Sigmoid colon (tissue), 7 donors: Measurements from ENCODE around the gene PDE4D. TPM values are rescaled to one million over a fixed set of nuclear protein-coding genes. Genes with fewer than 3 reads are reported as not detected.
A peak's percentile ranks its signal among the peaks of the same experiment; 100 is the strongest.

ENCODE experiments used
- DNase-seq: peaks from one replicate; pipeline ENCODE4 v3.0.0-alpha.2; 2019
- H3K27ac ChIP-seq, 4 donors: fragments of 200-600 bp; sonication (generic); one replicate each; pipeline ENCODE4 v1.5.1; 2016 to 2019; ENCODE audit warnings: mild to moderate bottlenecking in 1 of 4
- H3K27me3 ChIP-seq, 3 donors: fragments of 200-600 bp; sonication (generic); one replicate each; pipeline ENCODE4 v1.5.1; 2019; ENCODE audit warnings: mild to moderate bottlenecking in 1 of 3
- H3K36me3 ChIP-seq, 4 donors: fragments of 200-600 bp; sonication (generic); one replicate each; pipeline ENCODE4 v1.5.1; 2016 to 2019
- H3K4me1 ChIP-seq, 4 donors: fragments of 200-600 bp; sonication (generic); one replicate each; pipeline ENCODE4 v1.5.1; 2017 to 2019
- H3K4me3 ChIP-seq, 4 donors: fragments of 200-600 bp; sonication (generic); one replicate each; pipeline ENCODE4 v1.5.1; 2017 to 2019; ENCODE audit warnings: mild to moderate bottlenecking in 2 of 4, moderate library complexity in 1 of 4
- H3K9me3 ChIP-seq, 4 donors: fragments of 200-600 bp in 3 of 4; sonication (generic) in 3 of 4; one replicate each; pipeline versions ENCODE4 v1.5.1 to v1.6.1; 2013 to 2019
- EP300 ChIP-seq, 4 donors: sonication (generic); formaldehyde crosslinking; IDR thresholded peaks; one replicate each; pipeline ENCODE4 v1.6.1; 2017; ENCODE audit warnings: antibody characterized with exemption in 4 of 4
- POLR2A ChIP-seq, 2 donors: fragments of 450-650 bp; IDR thresholded peaks; one replicate each; pipeline ENCODE4 v1.6.1; 2016; ENCODE audit warnings: antibody characterized with exemption in 2 of 2, mild to moderate bottlenecking in 2 of 2, moderate library complexity in 2 of 2
- POLR2AphosphoS5 ChIP-seq, 4 donors: sonication (generic); formaldehyde crosslinking; IDR thresholded peaks; one replicate each; pipeline ENCODE4 v1.6.1; 2017; ENCODE audit warnings: antibody characterized with exemption in 4 of 4
- WGBS, 2 donors: extraction: QIAGEN DNeasy Blood & Tissue Kit; methylation state at CpG; one replicate each; pipeline ENCODE4 v1.1.7; 2013; 5-methylcytosine and 5-hydroxymethylcytosine counted together
- intact Hi-C: fragments of 100-400 bp; cut with DNase I; formaldehyde crosslinking; loops from one replicate; pipeline ENCODE4 v1.15.1; 2023
- polyA plus RNA-seq, 3 donors: library from polyadenylated mRNA; stranded (reverse); fragments of 200-250 nt; gene quantifications; one replicate each; pipeline ENCODE4 v1.2.3, GENCODE V29; 2013
- total RNA-seq, 4 donors: library from RNA; depleted of rRNA; stranded (reverse); fragments of >200 nt; gene quantifications; one replicate each; pipeline ENCODE4 v1.1.0, GENCODE V29; 2016
- TF ChIP-seq, protein P1 (sequence below), 4 experiments: fragments of 450-650 bp in 3 of 4; fragments of 200-600 bp in 1 of 4; IDR thresholded peaks; one replicate each; pipeline ENCODE4 v1.5.1; 2016 to 2019; ENCODE audit warnings: antibody characterized with exemption in 4 of 4, mild to moderate bottlenecking in 3 of 4, moderate library complexity in 2 of 4
- donor health status: healthy with polysubstance abuse.
- donor health status: Bipolar disorder and iron deficiency.
- donor health status: healthy.

The PDE4D gene
- total and polyA plus RNA-seq, 7 donors: 6.0 to 289 (median 169) TPM

DNA sequence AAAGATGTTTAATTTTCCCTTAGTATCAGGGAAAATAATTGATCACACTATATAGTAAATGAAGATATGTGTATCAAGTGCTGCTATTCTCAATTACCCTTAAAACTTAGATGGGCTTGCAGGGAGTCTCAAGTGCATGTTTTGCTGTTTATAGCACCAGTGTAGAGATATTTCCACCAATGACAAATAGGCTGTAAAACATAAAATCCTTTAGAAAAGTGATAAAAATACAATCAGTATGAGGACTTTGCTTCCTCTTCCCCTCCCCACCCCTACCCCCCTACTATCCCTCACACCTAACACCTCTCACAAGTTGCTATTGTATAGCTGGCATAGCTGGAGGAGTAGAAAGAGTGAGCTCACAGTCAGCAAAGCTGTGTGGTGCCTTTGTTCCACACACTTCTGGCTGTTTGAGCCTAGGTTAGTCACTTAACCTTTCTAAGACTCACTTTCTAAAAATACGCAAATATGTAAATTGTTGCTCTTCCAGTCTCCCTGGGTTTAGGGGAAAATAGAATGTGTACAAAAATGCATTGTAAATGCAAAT is 93.1 kb downstream of the PDE4D start:
- H3K4me1 ChIP-seq: peaks cover 0 to 27% (median 26%) of the 10 kb centered on the region in 4 donors
- no peaks in the 10 kb centered on the region for H3K27me3 ChIP-seq
- H3K27ac ChIP-seq: no peak overlapping the region
- no peak for DNase-seq
- H3K4me3 ChIP-seq: no peak overlapping the region
- no peak for TF ChIP-seq POLR2A (IDR thresholded peaks at IDR 0.05)
- TF ChIP-seq EP300 (IDR thresholded peaks at IDR 0.05): no peak
- TF ChIP-seq POLR2AphosphoS5 (IDR thresholded peaks at IDR 0.05): no peak
- TF ChIP-seq, protein P1, sequence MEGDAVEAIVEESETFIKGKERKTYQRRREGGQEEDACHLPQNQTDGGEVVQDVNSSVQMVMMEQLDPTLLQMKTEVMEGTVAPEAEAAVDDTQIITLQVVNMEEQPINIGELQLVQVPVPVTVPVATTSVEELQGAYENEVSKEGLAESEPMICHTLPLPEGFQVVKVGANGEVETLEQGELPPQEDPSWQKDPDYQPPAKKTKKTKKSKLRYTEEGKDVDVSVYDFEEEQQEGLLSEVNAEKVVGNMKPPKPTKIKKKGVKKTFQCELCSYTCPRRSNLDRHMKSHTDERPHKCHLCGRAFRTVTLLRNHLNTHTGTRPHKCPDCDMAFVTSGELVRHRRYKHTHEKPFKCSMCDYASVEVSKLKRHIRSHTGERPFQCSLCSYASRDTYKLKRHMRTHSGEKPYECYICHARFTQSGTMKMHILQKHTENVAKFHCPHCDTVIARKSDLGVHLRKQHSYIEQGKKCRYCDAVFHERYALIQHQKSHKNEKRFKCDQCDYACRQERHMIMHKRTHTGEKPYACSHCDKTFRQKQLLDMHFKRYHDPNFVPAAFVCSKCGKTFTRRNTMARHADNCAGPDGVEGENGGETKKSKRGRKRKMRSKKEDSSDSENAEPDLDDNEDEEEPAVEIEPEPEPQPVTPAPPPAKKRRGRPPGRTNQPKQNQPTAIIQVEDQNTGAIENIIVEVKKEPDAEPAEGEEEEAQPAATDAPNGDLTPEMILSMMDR (IDR thresholded peaks at IDR 0.05): peak in 1 of 4 experiments; percentile 2
- no peaks in the 10 kb centered on the region for H3K36me3 ChIP-seq
- H3K9me3 ChIP-seq: no peaks in the 10 kb centered on the region
- 86 to 87% methylated on average over 1 of the region's 1 CpG for WGBS, 2 donors
- intact Hi-C loops: loop anchor here (1.0 to 2.0 kb wide), 2 partner anchors 410 to 612 kb away; no protein-coding TSS in a partner anchor

DNA sequence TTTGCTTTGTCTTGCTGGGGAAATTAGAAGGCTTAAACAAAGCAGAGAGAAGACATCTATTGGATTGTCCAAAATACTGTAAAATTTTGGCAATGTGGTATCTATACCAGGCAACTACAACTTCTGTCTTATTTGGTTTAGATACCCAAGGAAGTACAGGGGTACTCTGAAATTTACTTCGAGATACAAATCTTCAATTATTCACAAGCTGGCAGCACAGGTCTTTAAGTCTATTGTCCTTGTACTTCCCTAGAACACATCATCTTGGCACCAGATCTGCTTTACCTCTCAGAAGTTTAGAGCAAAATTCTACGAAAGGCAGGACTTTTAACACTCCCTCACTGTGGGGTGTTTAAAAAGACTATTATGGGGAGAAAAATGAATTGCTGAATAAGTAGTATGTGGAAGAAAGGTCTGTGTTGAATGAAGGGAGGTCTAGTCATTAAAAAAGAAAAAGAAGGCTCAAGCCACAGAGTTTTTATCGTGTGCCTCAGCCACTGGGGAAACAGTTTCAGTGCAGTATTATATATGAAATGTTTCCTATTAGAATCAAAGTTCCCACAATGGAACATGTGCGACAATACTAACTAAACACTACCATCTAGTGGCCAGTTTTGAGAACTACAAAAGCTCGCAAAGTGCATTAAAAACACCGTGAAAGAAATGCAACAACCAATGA is 93.7 kb downstream of the PDE4D start:
- WGBS, 2 donors: 4 to 20% methylated on average over 6 of the region's 6 CpGs
- peaks cover 0 to 28% (median 27%) of the 10 kb centered on the region in 4 donors for H3K4me1 ChIP-seq
- H3K36me3 ChIP-seq: no peaks in the 10 kb centered on the region
- H3K27me3 ChIP-seq: no peaks in the 10 kb centered on the region
- intact Hi-C loops: loop anchor here (1.0 to 5.0 kb wide), 4 partner anchors 293 to 913 kb away; no protein-coding TSS in a partner anchor
- TF ChIP-seq EP300 (IDR thresholded peaks at IDR 0.05): no peak
- TF ChIP-seq, protein P1 (IDR thresholded peaks at IDR 0.05): peak; percentile 67 to 83 (median 74)
- TF ChIP-seq POLR2A (IDR thresholded peaks at IDR 0.05): no peak
- peak in 1 of 4 donors; percentile 5 for TF ChIP-seq POLR2AphosphoS5 (IDR thresholded peaks at IDR 0.05)
- DNase-seq: no peak
- peak overlapping the region in 3 of 4 donors; percentile 59 to 74 (median 64) for H3K27ac ChIP-seq
- peak overlapping the region in 1 of 4 donors; percentile 22 for H3K4me3 ChIP-seq
- H3K9me3 ChIP-seq: no peaks in the 10 kb centered on the region

DNA sequence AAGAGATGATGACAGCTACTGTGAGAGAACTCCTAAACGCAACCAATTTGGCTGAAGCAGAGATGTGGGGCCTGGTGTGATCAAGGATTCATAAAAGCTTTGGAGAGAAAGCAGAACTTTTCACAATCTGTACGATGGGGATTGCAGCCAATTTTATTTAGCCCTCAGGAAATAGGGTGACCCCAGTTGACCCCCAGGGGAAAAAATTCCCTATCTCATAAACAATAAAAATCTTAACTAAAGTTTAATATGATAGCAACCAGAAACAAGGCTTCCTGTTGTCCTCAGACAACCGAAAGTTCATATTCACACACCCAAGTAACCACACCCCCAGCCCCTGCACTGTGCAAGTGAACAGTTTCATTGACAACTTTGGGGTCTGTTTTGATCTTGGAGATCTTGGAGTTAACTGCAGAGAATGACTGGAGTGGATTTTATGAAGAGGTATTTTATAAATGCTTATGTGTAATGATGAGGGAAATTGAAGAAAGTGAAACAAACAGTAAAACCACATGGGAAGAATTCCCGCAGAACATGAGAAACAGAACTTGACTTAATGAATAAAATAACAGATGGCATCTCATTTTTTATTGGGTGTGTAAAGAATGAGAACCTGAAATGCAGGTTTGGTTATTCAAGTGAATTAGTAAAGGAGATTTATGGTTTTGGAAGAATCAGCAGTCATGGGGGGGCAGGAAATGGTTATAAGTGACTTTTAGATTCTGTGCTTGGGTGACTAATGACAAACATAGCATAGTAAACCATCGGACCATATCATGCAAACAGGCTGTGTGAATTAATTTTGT is 94.5 kb downstream of the PDE4D start:
- no peak for TF ChIP-seq POLR2AphosphoS5 (IDR thresholded peaks at IDR 0.05)
- Histone ChIP-seq H3K36me3 (no peaks in the 10 kb centered on the region), H3K27ac (peak overlapping the region in 3 of 4 donors; percentile 59 to 74 (median 64)), H3K4me1 (peaks cover 0 to 28% (median 27%) of the 10 kb centered on the region in 4 donors), H3K27me3 (no peaks in the 10 kb centered on the region), H3K9me3 (no peaks in the 10 kb centered on the region), H3K4me3 (peak overlapping the region in 3 of 4 donors; percentile 11 to 22 (median 12))
- 6 to 25% methylated on average over 5 of the region's 5 CpGs for WGBS, 2 donors
- intact Hi-C loops: loop anchor here (5.0 kb wide), 2 partner anchors 292 to 912 kb away; no protein-coding TSS in a partner anchor
- no peak for DNase-seq

DNA sequence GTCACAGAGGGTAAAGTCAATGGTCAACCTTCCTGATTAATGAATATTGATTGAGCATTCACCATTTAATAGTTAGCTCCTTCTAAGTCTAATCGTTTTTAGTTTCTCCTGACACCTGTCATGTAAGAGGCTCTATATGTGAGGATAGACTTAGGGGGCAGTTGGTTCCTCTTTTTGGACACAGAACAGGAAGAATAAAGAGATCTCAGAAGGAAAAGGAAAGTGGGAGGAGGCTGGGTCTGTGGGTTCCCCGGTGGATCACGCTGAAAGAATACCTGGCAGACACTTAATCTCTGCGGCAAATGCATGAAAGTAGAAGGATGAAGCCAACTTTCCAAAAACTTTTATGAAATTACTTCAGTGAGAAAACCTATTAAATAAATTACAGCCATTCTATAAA is 98.4 kb downstream of the PDE4D start:
- 60 to 87% methylated on average over 4 of the region's 4 CpGs for WGBS, 2 donors
- peak overlapping the region in 2 of 4 donors; percentile 7 to 83 for H3K27ac ChIP-seq
- intact Hi-C loops: loop anchor here (5.0 kb wide), 2 partner anchors 288 to 908 kb away; no protein-coding TSS in a partner anchor
- DNase-seq: no peak
- no peak overlapping the region for H3K4me3 ChIP-seq
- no peaks in the 10 kb centered on the region for H3K27me3 ChIP-seq
- TF ChIP-seq EP300 (IDR thresholded peaks at IDR 0.05) (no peak), POLR2A (IDR thresholded peaks at IDR 0.05) (no peak), POLR2AphosphoS5 (IDR thresholded peaks at IDR 0.05) (no peak)
- TF ChIP-seq, protein P1 (IDR thresholded peaks at IDR 0.05): no peak
- peaks cover 0 to 61% (median 55%) of the 10 kb centered on the region in 4 donors for H3K4me1 ChIP-seq
- H3K9me3 ChIP-seq: no peaks in the 10 kb centered on the region
- H3K36me3 ChIP-seq: no peaks in the 10 kb centered on the region
